NCI-H2029 treated with DMSO at 0.1 percent for 48 hours (cell line): ENCODE data around the gene TBX18.

Experiments used
- DNase-seq: peaks from one replicate; lab custom pipeline; 2025; lab: John Stamatoyannopoulos, UW

TBX18 gene

DNA sequence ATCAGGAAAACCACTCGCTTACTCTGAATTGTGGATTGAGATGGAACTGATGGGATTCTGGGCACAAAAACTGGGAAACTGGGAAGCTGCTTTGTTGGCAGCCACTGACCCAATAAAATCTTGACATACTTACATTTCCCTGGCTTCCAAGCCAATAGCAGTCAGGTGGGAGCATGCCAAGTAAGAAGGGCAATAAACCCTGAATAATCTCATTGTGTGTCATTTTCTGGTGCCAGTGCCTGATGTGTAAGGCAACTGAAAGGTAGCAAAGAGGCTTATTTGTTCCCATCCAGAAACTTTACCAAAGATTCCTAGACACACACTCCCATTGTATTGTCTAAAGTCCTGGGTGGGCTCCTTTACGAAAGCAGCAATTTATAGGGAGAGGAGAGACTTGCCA is 93.2 kb downstream of the TBX18 start:
- no peak for DNase-seq

DNA sequence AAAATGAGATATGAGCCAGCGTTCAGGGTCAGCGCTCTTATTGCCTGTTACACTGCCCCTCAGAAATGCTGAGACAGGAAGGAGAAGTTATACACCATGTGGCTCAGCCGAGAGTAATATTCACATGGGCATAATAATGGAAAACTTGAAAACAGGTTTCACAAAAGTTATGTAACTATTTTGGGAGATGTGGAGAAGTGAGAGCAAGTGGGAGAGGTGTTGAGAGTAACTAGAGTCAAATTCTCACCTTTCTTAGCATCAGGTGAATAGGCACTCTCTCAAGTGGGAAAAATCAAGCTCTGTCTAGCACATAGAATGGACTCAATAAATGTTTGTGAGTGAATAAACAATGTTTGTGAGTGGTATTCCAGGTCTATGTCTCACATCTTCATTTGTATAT is 94.5 kb downstream of the TBX18 start:
- DNase-seq, result no peak

DNA sequence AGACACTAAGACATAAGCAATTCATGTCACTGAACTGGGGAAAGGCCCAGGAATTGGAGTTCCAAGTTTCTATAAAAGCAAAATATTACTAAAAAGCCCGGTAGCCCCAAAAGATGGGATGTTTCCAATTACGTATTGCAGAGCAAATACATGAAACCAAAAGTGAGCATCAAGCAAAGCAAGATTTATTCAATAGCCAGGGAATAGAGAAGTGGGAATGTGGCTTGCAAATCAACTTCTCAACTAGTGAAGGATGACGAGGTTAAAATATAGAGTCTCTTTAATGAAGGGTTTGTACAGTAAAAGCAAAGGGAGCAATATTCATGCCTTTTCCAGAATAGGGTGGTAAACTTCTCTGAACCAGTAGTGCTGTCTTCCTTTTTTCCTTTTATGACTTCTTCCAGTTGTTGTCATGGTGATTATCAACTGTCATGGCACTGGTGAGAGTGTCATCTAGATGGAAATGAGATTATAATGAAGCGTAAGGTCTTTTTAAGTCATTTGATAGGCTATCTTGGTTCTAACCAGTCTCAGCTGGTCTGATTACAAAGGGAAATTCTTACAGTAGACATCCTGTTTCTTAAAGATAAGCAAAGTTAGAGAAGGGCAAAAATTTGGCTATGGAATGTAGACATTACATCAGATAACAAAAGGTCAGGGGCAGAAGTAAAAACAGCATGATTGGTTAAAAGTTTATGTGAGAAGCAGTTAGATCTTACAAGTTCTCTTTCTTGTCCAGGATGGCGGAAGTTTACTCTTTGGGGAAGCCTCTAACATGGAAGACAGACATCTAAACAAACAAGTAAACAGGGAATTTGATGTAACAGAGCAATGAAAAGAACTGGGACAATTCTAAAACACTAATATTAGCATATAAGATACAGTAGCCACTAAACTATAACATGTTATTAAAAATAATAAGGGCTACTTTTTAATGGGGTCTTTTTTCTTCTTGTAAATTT is 96.9 kb downstream of the TBX18 start:
- DNase-seq, result no peak

DNA sequence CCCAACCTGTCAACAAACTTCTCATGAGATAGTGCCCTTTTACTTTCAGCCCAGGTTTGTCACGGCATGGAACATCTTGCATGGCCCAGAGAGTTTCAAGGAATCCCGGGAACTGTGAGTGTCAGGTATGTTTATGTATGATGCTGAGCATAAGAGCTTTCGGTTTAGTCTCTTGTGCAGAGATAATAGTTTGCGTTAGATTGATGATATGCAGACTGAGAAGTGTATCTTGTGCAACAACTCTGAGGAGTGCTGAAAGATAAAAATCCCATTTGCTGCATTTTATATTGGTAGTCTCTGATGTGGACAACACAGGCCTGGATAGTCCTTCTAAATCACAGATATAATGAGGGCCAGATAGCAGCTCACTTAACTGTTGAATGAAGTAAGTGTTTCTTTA is 99.0 kb downstream of the TBX18 start:
- no peak for DNase-seq

DNA sequence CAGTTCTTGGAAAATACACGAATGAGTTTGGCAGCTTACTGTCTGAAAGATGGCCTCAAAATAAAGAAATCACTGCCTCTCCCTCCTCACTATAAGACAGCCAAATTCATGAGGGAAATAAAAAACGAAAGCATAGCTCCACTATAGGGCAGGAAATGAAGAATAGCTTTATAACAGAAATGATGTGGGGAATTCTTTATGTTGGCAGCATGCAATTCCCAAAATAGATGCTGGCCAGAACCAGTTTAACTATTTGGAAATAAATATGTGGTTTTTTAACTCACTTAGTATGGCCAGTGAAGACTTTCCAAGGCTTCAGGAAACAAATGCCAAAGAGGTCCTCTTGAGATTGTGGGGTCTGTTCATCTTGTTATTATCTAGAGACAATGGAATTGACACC is 100.5 kb downstream of the TBX18 start:
- no peak for DNase-seq

DNA sequence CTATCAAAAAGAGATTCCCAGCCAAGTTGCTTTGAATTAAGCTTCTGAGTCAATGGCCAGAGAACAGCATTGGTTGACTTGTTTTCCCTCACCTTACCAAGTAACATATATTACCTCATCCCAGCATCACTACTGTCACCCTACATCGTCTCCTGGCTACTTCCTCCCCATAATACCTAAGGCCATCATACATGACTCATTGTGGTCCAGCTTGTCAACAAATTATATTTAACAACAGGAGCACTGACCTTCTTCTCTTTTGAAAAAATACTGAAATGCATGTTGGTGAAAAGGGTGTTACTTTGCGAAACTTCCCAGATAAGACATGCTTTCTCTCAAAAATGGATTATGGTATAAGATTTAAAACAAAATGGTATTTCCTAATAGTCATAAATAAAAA is 106.9 kb downstream of the TBX18 start:
- DNase-seq, result no peak

DNA sequence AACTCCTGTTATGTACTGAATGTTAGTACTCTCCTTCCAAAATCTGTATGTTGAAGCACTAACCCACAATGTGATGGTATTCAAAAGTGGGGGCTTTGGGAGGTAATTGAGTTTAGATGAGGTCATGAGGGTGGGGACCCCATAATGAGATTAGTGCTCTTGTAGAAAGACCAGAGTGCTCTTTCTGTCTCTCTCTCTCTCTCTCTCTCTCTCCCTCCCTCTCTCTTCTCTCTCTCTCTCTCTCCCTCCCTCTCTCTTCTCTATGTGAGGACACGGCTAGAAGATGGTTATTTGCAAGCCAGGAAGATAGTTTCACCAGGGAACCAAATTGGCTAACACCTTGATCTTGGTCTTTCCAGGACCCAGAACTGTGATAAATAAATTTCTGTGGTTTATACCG is 107.4 kb downstream of the TBX18 start:
- DNase-seq, result no peak

DNA sequence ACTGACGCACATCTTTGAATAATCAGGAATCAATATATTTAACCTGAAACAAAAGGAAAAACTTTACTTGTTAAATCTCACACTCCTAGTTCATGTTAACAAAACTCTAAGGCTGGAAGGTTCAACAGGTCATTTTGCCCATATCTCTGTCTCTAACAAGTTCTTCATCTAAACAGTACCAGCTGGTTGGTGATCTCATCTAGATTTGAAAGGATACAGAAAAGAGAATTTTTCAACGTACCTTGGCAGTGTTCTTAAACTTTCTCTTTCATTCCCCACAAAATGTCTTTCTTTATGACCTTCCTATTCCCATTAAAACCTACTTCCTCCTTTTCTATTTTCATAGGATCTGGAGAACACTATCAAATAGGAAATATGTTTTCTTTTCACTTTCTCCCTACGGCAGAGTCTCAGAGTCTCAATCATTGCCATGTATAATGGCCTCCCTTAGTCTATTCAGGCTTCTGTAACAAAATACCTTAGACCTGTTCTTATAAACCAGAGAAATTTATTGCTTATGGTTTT is 111.3 kb downstream of the TBX18 start:
- no peak for DNase-seq

DNA sequence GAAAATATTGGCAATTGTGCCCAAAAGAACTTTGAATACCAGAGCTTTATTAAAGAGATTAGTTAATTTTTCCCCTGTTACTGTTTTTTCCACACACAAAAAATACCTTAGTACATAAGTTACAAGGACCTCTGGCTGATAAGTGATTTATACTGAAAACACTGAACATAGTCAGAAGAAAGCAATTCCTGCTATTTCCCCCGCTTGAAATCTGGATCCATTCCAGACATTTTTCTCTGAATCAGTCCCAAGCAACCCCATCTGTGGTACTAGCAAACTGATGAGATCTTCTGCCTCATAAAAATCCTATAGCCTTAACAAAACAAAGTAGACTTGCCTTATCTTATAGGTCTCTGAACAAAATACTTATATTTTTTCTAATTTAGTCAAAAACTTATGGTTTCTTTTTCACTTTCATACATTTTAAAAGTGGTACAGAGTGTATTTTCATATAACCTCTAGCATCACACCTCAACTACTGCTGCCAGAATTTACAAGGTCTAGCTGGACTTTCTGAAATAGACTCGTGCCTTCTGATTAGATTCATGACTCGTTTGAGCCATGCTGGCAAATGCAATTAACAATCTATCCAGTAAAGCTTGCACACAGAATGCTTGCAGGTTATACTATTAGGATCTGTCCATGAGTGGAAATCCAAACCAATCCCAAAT is 111.9 kb downstream of the TBX18 start:
- no peak for DNase-seq

DNA sequence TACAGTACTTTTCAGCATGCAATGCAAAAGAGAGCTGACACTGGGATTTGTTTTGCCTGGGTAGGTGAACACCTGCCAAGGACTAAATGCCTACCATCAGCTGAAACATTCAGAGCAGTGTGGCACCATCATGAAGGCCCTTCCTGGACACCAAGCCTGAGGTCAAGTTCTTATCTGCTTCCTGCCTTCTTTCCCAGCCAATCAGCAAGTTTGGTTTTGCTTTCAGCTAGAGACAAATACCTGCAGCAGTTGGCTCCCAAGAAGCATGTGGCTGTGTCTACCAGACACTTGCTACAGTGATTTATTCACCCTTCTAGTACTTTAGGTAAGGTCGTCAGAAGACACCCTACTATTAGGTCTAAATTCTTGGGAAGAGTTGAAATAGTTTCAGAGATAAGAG is 112.8 kb downstream of the TBX18 start:
- DNase-seq, result no peak

DNA sequence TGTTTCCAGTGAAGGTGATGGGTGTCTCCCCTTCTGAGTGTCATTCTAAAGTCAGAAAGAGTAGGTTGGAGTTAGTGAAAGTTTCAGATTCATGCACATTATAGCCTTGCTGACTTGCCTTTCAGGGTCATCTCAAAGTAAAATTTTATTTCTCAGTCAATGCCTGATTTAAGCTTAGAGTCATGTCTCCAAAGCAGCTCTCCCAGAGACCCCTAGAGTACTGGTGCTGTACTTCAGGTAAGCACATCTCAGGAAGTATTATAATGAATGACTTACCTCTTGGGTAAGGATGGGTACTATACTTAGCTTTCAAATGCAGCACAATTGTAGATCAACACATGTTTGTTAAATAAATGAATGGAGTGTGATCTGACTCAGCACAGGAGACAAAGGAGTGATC is 116.0 kb downstream of the TBX18 start:
- DNase-seq, result no peak

DNA sequence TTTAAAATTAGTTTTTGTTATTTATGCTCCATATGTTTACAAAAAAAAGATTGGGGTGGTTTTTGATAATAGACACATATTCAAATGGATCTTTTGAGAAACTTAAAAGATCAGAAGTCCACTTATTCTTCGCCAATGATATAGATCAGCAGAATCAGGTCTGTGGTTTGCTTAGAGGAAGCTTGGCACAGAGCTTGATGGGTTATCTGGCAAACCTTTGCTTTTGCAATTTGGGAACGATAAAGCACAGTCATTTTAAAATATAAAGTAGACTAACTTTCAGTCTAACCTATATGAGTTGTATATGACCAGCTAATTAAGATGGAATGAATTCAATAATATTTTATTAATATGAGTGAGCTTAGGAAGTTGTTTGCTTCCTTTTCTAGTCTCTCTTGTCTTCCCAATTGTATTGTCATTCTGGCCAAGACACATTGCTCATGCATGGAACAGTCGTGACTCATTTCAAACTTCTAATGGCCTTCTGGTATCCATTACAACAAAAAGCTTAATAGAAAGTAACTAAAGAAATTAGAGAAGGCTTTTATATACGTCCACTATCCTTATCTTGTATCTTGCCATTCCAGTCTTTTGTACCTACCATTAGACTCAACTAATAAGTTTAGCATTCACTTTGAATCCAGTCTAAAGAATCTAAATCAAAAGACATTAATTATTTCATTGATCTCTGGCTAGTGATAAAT is 118.7 kb downstream of the TBX18 start:
- DNase-seq, result no peak

DNA sequence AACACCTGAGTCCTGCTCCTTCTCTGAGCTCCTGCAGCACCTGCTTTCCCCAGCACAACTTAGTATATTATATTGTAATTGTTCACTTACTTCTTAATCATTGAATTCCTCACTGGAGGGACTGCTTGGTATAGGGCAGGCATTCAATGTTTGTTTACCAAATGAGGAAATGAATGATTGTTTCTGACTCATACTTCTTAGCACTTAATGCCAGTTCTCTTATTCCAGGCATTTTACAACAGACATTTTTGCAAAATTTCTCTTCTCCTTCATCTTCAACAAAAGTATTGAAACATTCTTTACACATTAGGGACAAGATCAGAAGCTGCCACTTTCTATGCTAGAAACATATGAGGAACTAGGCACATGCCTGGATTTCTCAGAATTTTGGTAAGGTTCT is 119.4 kb downstream of the TBX18 start:
- no peak for DNase-seq

DNA sequence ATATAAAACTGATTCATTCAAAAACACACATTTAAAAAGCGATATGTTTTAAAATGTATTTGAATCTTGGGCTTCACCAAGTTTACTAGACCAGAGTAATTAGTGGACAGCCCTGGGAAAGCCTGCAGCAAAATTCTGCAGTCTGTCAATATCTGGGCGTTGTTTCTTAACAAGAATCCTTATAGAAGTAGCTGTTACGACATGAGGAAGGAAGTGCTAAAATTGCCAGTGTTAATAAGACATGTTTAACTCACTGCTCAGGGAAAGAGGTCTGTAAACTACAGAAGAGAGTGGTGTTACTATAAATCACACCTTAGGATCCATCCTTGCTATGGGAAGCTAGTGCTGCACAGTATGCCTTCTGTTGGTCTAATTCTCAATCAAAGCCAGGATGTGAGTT is 120.6 kb downstream of the TBX18 start:
- DNase-seq, result no peak

DNA sequence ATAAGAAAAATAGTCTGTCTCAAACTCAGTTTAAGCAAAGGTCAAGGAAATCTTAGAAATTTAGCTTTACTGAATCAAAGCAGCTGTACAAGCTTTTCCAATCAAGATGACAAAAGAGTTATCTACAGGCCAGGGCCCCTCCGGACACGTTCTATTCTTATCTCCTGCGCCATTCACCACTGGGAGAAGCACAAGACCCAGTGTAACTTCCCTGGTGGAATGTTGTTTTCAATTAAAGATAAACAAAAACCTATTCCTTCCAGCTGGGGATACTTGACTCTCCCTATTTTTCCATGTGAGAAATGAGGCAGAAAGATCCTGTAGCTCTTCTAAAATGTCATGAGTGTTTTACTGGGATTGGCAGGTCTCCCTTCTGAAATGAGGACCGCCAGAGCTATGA is 123.3 kb downstream of the TBX18 start:
- no peak for DNase-seq

DNA sequence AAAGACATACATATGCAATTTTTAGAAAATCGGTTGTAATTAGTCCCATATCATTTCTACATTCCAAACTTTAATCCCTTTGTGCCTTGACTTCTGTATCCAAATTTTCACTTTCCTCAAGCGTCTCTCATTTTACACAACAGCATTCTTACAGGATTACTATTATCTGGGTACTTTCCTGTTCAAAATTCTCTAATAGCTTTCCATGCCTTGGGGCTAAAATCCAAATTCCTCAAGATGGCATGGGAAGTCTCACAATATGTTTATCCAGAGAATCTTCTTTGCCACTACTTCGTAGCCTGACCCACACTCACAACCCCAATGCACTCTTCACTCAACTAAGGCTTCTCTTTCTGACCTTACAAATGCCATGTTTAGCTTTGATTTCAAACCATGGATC is 125.0 kb downstream of the TBX18 start:
- no peak for DNase-seq

DNA sequence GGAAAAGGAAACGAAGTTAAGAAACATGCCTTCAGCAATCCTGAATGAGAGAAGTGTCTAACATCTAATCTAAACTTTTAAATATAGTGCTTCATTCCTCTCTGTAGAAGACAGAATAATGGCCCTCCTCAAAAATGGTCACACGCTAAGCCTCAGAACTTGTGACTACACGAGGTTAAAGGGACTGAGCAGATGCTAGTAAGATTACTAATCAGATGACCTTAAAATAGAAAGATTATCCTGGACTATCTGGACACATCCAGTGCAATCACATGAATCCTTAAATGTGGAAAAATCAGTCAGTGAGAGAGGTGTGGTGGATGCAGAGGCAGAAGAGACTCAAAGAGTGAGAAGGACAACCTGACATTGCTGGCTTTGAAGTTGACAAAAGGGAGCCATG is 126.1 kb downstream of the TBX18 start:
- DNase-seq, result no peak
